Colon (tissue), 2 donors: ENCODE results near the gene PRR23A.

Experiments used
- FAIRE-seq: peaks from 2 replicates; lab custom pipeline; 2012; peaks lifted over from hg19 to GRCh38; lab: Jason Lieb, UNC
- donor health status: control.
- donor health status: control.

PRR23A gene

DNA sequence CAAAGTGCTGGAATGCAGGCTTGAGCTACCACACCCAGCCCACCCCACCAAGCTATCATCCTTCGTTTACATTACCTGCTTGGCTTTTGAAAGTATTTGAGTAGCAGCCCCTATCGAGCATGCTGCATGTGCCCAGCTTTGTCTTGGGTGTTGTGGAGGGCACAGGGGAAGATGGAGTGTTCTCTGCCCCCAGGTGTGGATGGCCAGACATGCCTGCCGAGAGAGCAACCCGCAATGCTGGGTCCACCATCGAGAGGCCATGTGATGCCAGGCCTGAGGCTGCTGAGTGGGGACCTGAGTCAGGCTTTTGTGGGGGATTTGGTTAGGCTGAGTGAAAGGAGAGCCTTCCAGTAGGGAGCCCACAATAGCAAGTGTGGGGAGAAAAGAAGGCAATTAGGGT lies 33.1 kb downstream of the PRR23A start:
- no peak for FAIRE-seq

DNA sequence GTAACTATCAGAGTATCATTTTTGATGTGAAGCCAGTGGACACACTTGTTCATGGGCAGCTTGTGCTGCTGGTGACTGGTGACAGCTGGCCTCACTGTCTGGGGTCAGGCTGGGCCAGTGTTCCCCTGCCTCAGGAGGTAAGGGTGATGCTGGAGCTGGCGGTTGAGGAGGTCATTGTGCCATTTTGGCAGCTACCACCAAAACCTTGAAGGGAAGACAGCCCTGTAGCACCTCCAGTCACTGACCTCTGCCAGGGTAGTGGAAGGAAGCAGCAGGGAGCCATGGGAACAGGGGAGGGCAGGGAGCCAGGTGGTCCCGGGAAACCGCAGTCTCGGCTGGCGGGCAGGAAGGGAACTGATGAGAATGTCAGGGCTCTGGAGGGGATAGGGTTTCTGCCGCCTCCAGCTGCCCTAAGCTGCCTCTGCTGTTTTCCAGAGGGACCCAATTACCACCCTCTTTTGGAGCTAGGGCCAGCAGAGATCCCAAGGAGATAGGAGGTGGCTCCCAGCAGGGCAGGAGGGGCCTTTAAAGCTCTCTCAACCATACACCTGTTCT lies 34.2 kb downstream of the PRR23A start:
- no peak for FAIRE-seq

DNA sequence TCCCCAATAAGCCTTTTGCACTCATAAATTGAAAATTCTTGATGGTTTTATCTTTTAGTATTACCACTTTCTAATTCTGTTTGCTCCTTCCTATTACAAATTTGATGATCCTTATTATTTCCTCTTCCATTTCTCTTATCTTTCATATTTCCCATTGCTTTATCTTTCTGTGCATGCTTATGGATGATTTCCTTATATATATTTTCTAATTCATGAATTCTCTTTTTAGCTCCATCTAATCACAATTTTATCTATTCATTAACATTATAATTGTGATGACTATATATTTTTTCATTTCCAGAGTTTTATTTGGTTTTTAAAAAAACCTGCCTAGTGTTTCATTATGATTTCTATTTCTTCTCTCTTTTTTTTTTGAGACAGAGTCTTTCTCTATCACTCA lies 41.1 kb downstream of the PRR23A start:
- no peak for FAIRE-seq

DNA sequence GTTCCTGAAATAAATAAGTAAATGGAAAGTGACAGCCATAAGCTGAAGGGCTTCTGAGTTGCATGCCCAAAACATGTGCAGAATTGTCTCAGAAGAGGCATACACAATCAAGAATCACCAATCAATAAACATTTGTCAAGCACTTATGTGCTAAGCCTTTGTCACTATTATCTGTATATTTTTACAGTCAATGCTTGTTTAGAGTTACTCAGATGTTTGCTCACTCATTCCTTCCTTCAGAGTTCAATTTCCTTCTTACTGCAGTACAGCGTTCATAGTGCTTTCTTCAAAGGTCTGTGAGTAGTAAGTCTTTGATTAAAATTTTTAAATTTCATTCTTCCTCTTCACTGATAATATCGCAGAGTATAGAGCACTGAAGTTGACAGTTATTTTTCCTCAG lies 41.8 kb downstream of the PRR23A start:
- no peak for FAIRE-seq

DNA sequence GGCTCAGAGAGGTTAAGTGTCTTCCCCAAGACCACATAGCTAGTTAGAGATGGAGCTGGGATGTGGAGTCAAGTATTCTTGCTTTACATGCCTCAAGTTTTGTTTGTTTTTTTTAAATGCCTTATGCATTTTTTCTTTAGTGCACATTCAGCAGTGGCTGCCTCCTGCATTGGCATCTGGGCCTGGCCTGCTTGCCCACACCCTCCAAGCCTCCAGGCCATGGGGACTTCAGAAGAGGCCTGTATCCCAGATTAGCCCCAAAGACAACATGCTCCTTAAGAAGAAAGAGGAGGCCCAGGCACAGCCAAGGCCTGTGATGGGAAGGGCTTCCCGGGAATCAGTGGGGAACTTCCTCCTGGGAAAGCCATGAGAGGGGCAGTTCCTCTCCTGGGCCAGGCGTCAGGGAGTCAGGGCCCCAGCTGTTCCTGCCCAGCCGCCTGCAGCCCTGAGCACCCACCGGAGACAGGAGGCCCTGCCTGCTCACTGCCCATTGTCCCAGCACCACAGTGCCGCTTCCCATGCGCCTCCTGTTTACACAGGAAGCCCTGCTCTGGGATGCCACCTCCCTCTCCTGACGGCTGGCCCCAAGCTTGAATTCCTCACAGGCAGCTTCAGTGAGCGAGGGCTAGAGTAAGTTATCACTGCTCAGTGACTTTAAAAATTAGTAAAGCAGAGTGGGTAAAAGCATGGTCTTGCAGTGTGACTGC lies 43.1 kb downstream of the PRR23A start:
- FAIRE-seq: no peak

DNA sequence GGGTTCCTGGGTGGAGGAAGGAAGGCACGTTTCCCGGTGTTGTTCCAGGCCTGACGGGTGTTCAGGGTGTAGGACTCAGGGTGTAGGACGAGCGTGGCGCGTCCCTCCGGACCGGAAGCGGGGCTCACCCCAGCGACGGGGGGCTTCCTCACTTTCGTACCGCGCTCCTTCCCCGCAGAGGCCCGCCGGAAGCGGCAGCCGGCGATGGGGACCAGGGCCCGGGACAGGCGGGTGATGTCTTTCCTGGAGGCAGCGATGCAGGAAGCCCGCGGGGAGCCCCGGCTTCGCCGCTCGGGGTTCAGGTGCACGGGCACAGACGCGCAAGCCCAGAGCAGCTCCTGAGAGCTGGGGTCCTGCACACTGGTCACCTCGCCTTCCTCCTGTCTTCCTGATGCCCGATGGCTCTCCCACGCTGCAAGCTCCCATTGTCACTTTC lies 45.6 kb downstream of the PRR23A start:
- FAIRE-seq: no peak
